NT2/D1 (cell line): ENCODE results near the gene CIAO3.

ENCODE experiments used
- YY1 ChIP-seq: IDR thresholded peaks from 2 replicates; pipeline ENCODE4 v1.6.1; 2011; ENCODE audit not compliant: insufficient read length, insufficient read depth
- ZNF274 ChIP-seq: IDR thresholded peaks from 2 replicates; pipeline ENCODE4 v1.6.1; 2011; ENCODE audit warnings: mild to moderate bottlenecking, low read depth, low read length

DNA sequence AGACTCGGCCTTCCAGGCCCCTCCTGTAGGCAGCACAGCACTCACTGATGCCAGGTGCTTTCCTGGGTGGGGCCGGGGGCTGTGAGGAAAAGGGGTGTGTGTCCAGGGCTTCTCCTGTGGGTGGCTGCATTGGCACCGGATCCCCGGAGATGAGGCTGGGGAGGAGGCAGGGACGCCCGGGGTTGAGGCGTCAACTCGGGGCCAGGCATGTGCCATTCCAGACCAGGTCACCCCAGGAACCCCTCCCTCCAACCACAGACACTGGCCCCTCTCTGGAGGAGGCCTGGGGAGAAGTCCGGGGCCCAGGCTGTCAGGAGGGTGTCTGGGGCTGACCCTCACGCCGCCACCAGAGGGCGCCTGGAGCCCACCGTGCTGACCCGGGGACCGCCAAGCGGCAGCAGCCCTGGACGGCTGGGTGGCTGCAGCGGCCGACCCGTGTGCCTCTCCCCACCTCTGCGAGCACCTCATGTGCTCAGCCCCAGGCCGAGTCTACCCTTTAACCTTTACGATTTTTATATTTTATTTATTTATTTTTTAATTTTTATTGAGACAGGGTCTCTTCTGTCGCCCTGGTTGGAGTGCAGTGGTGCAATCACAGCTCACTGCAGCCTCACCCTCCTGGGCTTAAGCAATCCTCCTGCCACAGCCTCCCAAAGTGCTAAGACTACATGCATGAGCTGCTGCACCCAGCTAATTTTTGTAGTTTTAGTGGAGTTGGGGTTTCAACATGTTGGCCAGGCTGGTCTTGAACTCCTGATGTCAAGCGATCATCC lies 29.1 kb downstream of the CIAO3 start:
- TF ChIP-seq YY1 (no peak), ZNF274 (no peak)
